Glutamatergic neuron (in vitro differentiated cells): ENCODE results near the gene MIPOL1. TPM values are rescaled to one million over a fixed set of nuclear protein-coding genes. Genes with fewer than 3 reads are reported as not detected.

Source experiments
- DNase-seq: peaks from one replicate; pipeline ENCODE4 v3.0.0; 2022
- H3K27ac Mint-ChIP-seq: one replicate; pipeline ENCODE4 v1.8.0; 2020; ENCODE audit warnings: mild to moderate bottlenecking, mixed read lengths, inconsistent platforms; ENCODE audit not compliant: unreplicated experiment
- H3K27me3 Mint-ChIP-seq: one replicate; pipeline ENCODE4 v1.8.0; 2020; ENCODE audit warnings: mild to moderate bottlenecking, moderate library complexity, mixed read lengths, inconsistent platforms; ENCODE audit not compliant: unreplicated experiment
- H3K36me3 Mint-ChIP-seq: one replicate; pipeline ENCODE4 v1.8.0; 2020; ENCODE audit warnings: mild to moderate bottlenecking, mixed read lengths, inconsistent platforms; ENCODE audit not compliant: unreplicated experiment
- H3K4me1 Mint-ChIP-seq: one replicate; pipeline ENCODE4 v1.8.0; 2020; ENCODE audit warnings: mild to moderate bottlenecking, low read depth, mixed read lengths, inconsistent platforms; ENCODE audit not compliant: unreplicated experiment
- H3K4me3 Mint-ChIP-seq: one replicate; pipeline ENCODE4 v1.8.0; 2020; ENCODE audit warnings: mild to moderate bottlenecking, mixed read lengths, inconsistent platforms; ENCODE audit not compliant: unreplicated experiment
- H3K9me3 Mint-ChIP-seq: one replicate; pipeline ENCODE4 v1.8.0; 2020; ENCODE audit warnings: mild to moderate bottlenecking, moderate library complexity, mixed read lengths, inconsistent platforms; ENCODE audit not compliant: unreplicated experiment
- CTCF ChIP-seq: fragments of 200-600 bp; sonication (generic); IDR thresholded peaks from one replicate; pipeline ENCODE4 v1.5.0; 2021; ENCODE audit not compliant: partially characterized antibody, unreplicated experiment
- total RNA-seq: library from RNA; stranded (reverse); fragmentation: NEBNext Ultra II Directional; extraction: Animal tissue kit (Norgen Biotek cat#: 25700); gene quantifications from one replicate; pipeline ENCODE4 v1.2.1, GENCODE V29; 2021; ENCODE audit not compliant: unreplicated experiment

The MIPOL1 gene
- total RNA-seq, 1 donor from 2014 or later = 14.5 TPM

GRCh38 chr14:37472906-37473305 is 275.2 kb downstream of the MIPOL1 start:
- no peak for TF ChIP-seq CTCF
- no peaks in the 10 kb centered on the region for H3K27me3 Mint-ChIP-seq
- H3K4me3 Mint-ChIP-seq = no peak overlapping the region
- DNase-seq = no peak
- H3K9me3 Mint-ChIP-seq = no peaks in the 10 kb centered on the region
- H3K27ac Mint-ChIP-seq = no peak overlapping the region
- H3K4me1 Mint-ChIP-seq = no peaks in the 10 kb centered on the region
- H3K36me3 Mint-ChIP-seq = peaks cover 7% of the 10 kb centered on the region

GRCh38 chr14:37474191-37474590 is 276.5 kb downstream of the MIPOL1 start:
- no peaks in the 10 kb centered on the region for H3K27me3 Mint-ChIP-seq
- no peak for DNase-seq
- no peak for TF ChIP-seq CTCF
- H3K4me3 Mint-ChIP-seq = no peak overlapping the region
- no peaks in the 10 kb centered on the region for H3K9me3 Mint-ChIP-seq
- no peaks in the 10 kb centered on the region for H3K4me1 Mint-ChIP-seq
- peaks cover 7% of the 10 kb centered on the region for H3K36me3 Mint-ChIP-seq
- no peak overlapping the region for H3K27ac Mint-ChIP-seq

GRCh38 chr14:37480446-37481290 is 282.9 kb downstream of the MIPOL1 start:
- Mint-ChIP-seq H3K36me3 (peaks cover 2% of the 10 kb centered on the region), H3K27ac (no peak overlapping the region), H3K9me3 (no peaks in the 10 kb centered on the region), H3K4me1 (no peaks in the 10 kb centered on the region), H3K4me3 (no peak overlapping the region), H3K27me3 (no peaks in the 10 kb centered on the region)
- DNase-seq = no peak
- no peak for TF ChIP-seq CTCF

GRCh38 chr14:37482428-37482827 is 284.7 kb downstream of the MIPOL1 start:
- no peaks in the 10 kb centered on the region for H3K36me3 Mint-ChIP-seq
- no peak overlapping the region for H3K4me3 Mint-ChIP-seq
- TF ChIP-seq CTCF = no peak

GRCh38 chr14:37483672-37484071 is 285.9 kb downstream of the MIPOL1 start:
- H3K27me3 Mint-ChIP-seq = no peaks in the 10 kb centered on the region
- H3K9me3 Mint-ChIP-seq = no peaks in the 10 kb centered on the region
- H3K36me3 Mint-ChIP-seq = no peaks in the 10 kb centered on the region
- no peaks in the 10 kb centered on the region for H3K4me1 Mint-ChIP-seq
- no peak overlapping the region for H3K27ac Mint-ChIP-seq
- no peak for TF ChIP-seq CTCF
- no peak for DNase-seq
- no peak overlapping the region for H3K4me3 Mint-ChIP-seq

More at GRCh38 chr14:37482428-37482827, 284.7 kb downstream of the MIPOL1 start:
- no peaks in the 10 kb centered on the region for H3K4me1 Mint-ChIP-seq
- no peaks in the 10 kb centered on the region for H3K9me3 Mint-ChIP-seq
- no peak overlapping the region for H3K27ac Mint-ChIP-seq
- no peaks in the 10 kb centered on the region for H3K27me3 Mint-ChIP-seq
- no peak for DNase-seq
